Panc1 (cell line): ENCODE measurements around the gene RYR3.

Experiments
- CTCF ChIP-seq: fragments of 450-650 bp; IDR thresholded peaks from 2 replicates; pipeline ENCODE4 v1.5.1; 2017; ENCODE audit warnings: mild to moderate bottlenecking
- POLR2AphosphoS5 ChIP-seq: IDR thresholded peaks from 2 replicates; pipeline ENCODE4 v1.6.1; 2012; ENCODE audit warnings: mild to moderate bottlenecking, low read depth, low read length, moderate library complexity
- REST ChIP-seq, 2 experiments: IDR thresholded peaks; 2 replicates each; pipeline ENCODE4 v1.6.1; 2011 to 2012; ENCODE audit warnings: low read depth in 2 of 2, control low read depth in 1 of 2, low read length in 1 of 2, mild to moderate bottlenecking in 1 of 2, moderate library complexity in 1 of 2; ENCODE audit not compliant: insufficient read depth in 1 of 2
- SIN3A ChIP-seq: IDR thresholded peaks from 2 replicates; pipeline ENCODE4 v1.6.1; 2012; ENCODE audit warnings: low read depth, mild to moderate bottlenecking, low read length, moderate library complexity, borderline replicate concordance; ENCODE audit not compliant: insufficient read depth

GRCh38 chr15:33813891-33814290 is 503.1 kb downstream of the RYR3 start:
- TF ChIP-seq CTCF = no peak
- TF ChIP-seq POLR2AphosphoS5 = no peak
- no peak for TF ChIP-seq REST (IDR thresholded peaks at IDR 0.05; ENCODE audit: insufficient read depth in 1 of 2, low read depth in 2 of 2, low read length in 1 of 2)
- TF ChIP-seq SIN3A = no peak
